ELR (cell line): ENCODE results near the gene ARHGEF28.

Source experiments
- DNase-seq: peaks from one replicate; pipeline ENCODE4 v3.0.0-alpha.2; 2015; ENCODE audit warnings: low read depth

The ARHGEF28 gene

GRCh38 chr5:73901043-73901442, 275.0 kb downstream of the ARHGEF28 start:
- DNase-seq = peak; percentile 91

DNA sequence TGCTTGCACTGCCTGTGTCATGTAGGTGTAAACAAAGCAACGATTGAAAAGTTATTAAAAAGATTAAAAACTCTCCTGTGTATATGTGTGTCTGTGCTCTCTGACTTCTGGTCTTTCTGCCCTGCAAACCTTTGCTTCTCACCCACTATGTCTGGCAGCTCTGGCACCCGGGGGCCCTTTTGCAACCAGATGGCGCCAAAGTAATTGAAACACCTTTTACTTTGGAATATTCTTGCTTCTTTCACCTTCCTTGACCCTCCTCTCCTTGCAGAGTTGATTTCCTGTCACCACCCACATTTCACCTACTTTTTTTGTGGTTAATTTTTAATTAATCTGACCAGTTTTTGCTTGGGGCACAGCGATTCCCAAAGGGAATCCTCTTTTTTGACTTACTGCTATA, 275.5 kb downstream of the ARHGEF28 start:
- peak; percentile 20 for DNase-seq

DNA sequence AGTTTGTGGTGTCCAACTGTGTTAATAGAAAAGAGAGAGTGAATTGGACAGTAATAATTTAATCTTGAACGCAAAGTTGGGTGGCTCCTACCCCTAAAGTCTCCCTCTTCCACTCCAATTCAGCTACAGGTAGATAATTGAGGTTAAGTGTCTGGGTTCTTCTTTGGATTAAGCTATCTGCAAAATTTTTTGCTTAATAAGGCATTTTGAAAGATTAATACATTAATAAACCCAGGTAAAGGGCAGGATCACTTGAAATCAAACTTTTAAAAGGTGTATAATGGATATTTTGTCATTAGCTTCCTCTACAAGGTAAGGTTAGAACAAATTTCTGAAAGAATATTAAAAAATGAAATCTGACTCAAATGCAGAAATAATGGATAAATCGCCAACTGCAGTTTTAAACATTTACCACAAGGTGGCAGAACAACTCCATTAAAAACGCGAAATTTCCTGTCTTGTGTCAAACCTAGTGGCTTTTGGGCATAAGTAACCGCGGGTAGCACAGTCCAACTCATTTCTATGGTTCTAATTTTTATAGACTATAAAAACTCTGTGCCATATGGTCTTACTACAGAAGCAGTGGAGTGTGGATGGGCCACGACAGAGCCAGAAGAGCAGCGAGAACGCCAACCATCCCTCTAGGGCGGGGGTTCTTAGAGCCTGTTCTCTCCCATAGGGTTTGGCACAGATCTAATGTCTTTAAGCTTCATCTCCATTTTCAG, 276.5 kb downstream of the ARHGEF28 start:
- DNase-seq = peak; percentile 77

GRCh38 chr5:73903169-73903568, 277.2 kb downstream of the ARHGEF28 start:
- no peak for DNase-seq

DNA sequence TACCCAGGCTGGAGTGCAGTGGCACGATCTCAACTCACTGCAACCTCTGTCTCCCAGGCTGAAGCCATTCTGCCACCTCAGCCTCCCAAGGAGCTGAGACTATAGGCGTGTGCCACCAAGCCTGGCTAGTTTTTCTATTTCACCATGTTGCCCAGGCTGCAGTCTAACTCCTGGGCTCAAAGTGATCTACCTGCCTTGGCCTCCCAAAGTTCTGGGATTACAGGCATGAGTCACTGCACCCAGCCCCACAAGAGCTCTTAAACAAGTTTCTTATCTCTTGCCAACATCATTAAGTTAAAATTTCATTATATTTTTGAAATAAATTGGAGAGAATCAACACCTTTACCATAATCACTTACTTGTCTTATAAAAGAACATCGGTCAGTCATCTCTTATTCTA, 280.3 kb downstream of the ARHGEF28 start:
- no peak for DNase-seq

GRCh38 chr5:73907164-73907563, 281.2 kb downstream of the ARHGEF28 start:
- no peak for DNase-seq

DNA sequence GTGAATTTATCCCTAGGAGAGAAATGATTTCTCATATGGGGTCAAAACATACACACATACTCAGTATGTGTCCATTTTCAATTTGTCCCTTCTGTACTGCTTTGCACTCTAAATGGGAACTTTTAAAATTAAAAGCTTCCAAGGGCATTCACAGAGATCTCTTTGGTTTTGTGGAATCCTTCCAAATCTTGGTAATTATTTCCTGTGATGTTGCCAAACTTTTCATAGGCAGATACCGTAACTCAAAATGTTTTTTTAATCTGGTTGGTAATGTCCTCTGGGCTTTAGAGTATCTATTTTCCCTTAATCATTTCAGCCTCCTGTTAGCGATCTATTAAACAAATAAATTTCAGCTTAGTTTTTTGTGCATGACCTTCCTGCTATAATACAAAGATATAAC, 282.4 kb downstream of the ARHGEF28 start:
- no peak for DNase-seq

DNA sequence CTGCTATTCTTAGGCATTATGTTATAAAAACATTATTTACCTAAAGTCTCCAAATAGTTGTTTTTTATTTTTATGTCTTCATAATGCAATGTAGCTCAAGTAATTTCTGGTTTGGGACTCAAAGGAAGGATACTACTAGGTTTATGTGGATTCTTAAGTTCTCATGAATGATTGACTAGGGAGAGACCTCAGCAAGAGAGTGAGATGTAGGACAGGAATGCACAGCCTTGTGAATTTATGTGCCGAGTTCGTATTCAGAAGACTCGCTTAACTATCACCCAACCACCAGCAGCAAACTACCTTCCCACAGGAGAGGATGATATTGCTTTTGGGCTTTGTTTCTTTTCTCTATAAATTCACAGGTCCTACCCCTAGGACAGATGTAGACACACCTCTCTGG, 282.9 kb downstream of the ARHGEF28 start:
- DNase-seq = no peak

DNA sequence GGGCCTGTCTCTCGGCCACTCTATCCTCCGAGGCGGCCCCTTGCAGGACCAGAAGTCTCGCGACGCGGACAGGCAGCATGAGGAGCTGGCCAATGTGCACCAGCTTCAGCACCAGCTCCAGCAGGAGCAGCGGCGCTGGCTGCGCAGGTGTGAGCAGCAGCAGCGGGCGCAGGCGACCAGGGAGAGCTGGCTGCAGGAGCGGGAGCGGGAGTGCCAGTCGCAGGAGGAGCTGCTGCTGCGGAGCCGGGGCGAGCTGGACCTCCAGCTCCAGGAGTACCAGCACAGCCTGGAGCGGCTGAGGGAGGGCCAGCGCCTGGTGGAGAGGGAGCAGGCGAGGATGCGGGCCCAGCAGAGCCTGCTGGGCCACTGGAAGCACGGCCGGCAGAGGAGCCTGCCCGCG, 283.5 kb downstream of the ARHGEF28 start:
- DNase-seq = no peak

GRCh38 chr5:73911761-73912393, 285.9 kb downstream of the ARHGEF28 start:
- no peak for DNase-seq

DNA sequence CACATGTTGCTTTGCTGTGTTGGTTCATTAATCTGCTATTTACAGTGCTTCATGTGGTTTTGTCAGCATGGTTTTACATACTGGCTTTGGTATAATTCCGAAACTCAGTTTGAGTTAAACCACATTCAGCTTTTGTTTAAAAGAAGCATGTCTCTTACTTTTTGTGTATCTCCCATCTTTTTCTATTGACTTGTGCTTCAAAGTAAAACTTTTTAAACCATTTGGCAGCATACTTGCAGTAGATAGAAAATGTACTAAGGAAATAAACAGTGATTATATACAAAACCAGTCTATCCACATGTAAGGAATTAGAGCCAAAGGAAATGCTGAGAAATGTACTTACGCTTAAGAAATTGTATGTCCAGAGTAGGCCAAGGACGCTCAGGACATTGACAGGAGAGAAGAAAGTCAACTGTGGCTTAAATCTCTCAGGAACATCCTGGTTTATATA, 286.9 kb downstream of the ARHGEF28 start:
- no peak for DNase-seq

GRCh38 chr5:73913971-73914370, 288.0 kb downstream of the ARHGEF28 start:
- DNase-seq = no peak

GRCh38 chr5:73915345-73915744, 289.3 kb downstream of the ARHGEF28 start:
- no peak for DNase-seq

GRCh38 chr5:73917433-73917832, 291.4 kb downstream of the ARHGEF28 start:
- DNase-seq = no peak

DNA sequence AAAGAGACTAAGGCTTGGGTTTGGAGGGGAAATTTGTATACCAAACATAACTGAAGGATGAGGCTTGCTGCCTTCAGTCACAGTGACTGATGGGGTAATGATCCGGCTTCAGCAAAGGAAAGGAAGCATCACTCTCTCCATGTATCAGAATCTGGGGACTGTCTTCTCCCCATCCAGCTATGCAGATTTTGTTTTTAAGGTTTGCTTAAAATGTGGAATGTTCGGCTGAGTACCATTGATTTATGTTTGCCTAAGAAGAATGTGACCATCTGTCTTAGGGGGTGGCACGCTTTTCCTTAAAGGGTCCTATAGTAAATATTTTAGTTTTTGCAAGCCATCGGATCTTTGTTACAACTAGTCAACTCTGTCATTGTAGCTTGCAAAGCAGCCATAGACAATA, 291.9 kb downstream of the ARHGEF28 start:
- no peak for DNase-seq

GRCh38 chr5:73918791-73919221, 292.8 kb downstream of the ARHGEF28 start:
- DNase-seq = no peak

GRCh38 chr5:73921741-73922140, 295.7 kb downstream of the ARHGEF28 start:
- no peak for DNase-seq

DNA sequence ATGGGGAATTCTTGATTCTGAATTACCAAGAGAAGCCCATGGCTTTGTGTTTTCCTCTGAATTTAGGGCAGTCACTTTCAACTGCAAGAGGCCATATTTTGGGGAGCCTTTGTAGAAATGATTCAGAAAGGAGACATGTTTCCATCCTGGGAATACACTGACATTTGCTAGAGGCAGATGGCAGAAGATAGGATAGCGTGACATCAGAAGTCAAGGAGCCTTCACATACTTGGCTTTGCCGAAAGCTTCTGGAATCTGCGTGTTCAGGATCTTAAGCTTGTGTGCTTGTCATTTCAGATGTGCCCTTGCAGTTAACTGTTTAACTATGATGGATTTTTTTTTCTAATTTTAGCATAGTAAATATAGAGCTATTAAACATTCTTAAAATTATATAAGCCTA, 296.2 kb downstream of the ARHGEF28 start:
- DNase-seq = no peak

- no peak for DNase-seq
These were observed 297.0 kb downstream of the ARHGEF28 start for GRCh38 chr5:73922875-73923557.

DNA sequence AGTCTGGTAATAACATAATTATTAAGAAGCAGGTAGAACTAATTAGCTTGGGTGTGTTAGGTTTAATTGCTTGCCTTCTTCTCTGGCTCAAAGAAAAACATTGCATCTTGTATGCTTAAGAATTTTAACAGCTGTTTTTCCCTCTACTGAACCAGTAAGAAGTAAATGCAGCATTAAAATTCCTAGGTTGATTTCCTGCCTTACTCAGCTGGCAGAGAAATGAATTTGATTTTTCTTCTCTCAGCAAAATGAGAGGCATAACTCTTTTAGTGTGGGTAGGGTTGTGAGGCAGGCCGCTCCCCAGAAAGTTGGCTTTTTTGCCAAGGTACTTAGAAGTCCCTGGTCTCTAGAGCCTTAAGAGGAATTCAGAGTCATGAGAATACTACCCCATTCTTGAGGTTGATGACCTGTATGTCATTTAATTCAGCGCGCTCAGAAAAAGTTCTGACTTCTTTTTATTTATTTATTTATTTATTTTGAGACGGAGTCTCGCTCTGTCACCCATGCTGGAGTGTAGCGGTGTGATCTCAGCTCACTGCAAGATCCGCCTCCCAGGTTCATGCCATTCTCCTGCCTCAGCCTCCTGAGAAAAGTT, 302.6 kb downstream of the ARHGEF28 start:
- DNase-seq = no peak

DNA sequence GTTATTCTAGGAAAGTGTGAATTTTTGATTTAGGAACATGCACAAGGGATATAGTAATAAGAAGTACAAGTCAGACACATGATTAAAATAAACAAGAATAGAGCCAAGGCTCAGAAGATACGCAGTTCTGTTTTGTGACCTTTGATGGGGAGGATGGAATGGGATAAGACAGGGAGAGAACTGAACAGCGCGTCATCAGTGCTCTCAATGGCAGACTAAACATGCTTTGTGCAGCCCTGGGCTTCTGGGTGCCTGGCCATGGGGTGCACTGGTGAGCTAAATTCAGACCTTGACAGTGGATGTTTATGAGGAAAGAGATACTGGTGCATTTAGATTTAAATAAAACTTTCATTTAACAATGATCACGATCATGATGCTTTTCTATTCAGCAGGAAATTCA, 309.7 kb downstream of the ARHGEF28 start:
- no peak for DNase-seq

GRCh38 chr5:73938280-73938937, 312.4 kb downstream of the ARHGEF28 start:
- peak; percentile 98 for DNase-seq
